ENCODE measurements around the gene ICA1. TPM values are rescaled to one million over a fixed set of nuclear protein-coding genes. Genes with fewer than 3 reads are reported as not detected.

ICA1 gene
- total RNA-seq, 1 experiment from 2014 or later: 28.8 TPM

DNA sequence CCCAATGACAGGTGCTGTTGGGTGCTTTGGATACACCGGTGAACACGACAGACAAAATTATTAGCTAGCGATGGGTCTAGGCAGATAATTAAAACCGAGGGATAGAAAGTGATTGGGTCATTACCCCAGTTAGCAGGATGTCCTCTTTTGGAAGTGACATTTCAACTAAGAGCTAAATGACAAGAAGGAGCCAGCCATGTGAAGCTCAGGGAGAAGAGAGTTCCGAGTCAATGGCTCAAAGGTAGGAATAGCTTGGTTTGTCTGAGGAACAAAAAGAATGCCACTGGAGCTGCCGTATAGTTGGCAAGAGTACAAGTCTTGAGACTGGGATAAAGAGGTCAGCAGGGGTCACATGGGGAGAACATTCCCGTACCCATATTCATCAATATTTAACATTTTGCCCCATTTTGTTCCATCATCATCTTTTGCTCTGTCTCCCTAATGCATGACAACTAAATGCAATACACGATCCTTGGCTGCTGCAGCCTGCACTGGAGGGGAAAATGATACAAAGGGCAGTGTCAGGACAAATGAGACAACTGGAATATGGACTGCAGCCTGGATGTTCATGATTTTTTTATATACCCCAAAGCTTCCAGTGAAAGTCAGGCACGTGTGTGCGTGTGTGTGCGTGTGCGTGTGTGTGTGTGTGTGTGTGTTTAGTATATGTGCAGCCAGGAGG is 115.7 kb downstream of the ICA1 start:
- Mint-ChIP-seq H3K36me3 (ENCODE audit: insufficient read depth in 1 of 3, low read depth in 3 of 3) (no peaks in the 10 kb centered on the region; a peak in 1 of 7 replicates), H3K4me1 (peaks cover 21 to 40% of the 10 kb centered on the region in 2 experiments), H3K27me3 (ENCODE audit: low read depth) (no peaks in the 10 kb centered on the region), H3K9me3 (no peaks in the 10 kb centered on the region), H3K4me3 (no peak overlapping the region), H3K27ac (no peak overlapping the region)
- Histone ChIP-seq H3K4me2 (ENCODE audit: insufficient read depth, insufficient read length, low read length) (no peak overlapping the region), H2AK5ac (ENCODE audit: insufficient read length, low read length) (no peak overlapping the region), H4K8ac (replicated peaks; ENCODE audit: insufficient read length, low read depth, low read length) (no peak overlapping the region), H3K4ac (ENCODE audit: low read depth, low read length) (no peak overlapping the region), H2BK12ac (ENCODE audit: insufficient read length, low read depth, low read length) (no peak overlapping the region), H3K79me2 (ENCODE audit: insufficient read depth, low read length) (no peaks in the 10 kb centered on the region), H3K14ac (ENCODE audit: insufficient read depth, low read length) (no peak overlapping the region), H3T11ph (ENCODE audit: low read length) (no peak overlapping the region), H3K9me3 (ENCODE audit: control insufficient read depth, low read depth, low read length) (no peaks in the 10 kb centered on the region), H3K56ac (ENCODE audit: insufficient read length, low read depth, low read length) (no peak overlapping the region), H2BK5ac (ENCODE audit: insufficient read length, low read length) (no peak overlapping the region), H4K20me1 (ENCODE audit: control insufficient read depth, insufficient read depth, insufficient read length) (no peaks in the 10 kb centered on the region), H2BK20ac (ENCODE audit: low read depth, low read length, poor library complexity, severe bottlenecking) (no peak overlapping the region), H2BK15ac (ENCODE audit: low read depth, low read length) (no peak overlapping the region), H3K18ac (ENCODE audit: insufficient read length, low read depth, low read length) (no peak overlapping the region), H3K79me1 (ENCODE audit: insufficient read depth, low read depth, low read length, poor library complexity, severe bottlenecking) (no peaks in the 10 kb centered on the region), H3K4me1 (ENCODE audit: insufficient read depth, low read length) (peaks cover 6% of the 10 kb centered on the region; the same call in 1 of the 2 replicates), H3K27me3 (ENCODE audit: insufficient read depth, low read length) (no peaks in the 10 kb centered on the region), H4K91ac (ENCODE audit: insufficient read length, low read depth, low read length) (no peak overlapping the region), H3K23ac (ENCODE audit: insufficient read length, low read depth, low read length) (no peak overlapping the region), H2AFZ (ENCODE audit: low read length) (no peak overlapping the region), H3K9ac (ENCODE audit: extremely low read depth, insufficient read length, low read length) (no peak overlapping the region), H3K23me2 (ENCODE audit: insufficient read length, low read depth, low read length, poor library complexity, severe bottlenecking) (no peaks in the 10 kb centered on the region), H2BK120ac (ENCODE audit: low read depth, low read length, poor library complexity, severe bottlenecking) (no peak overlapping the region), H3K27ac (ENCODE audit: insufficient read length, low read depth, low read length) (no peak overlapping the region), H4K5ac (ENCODE audit: insufficient read length, low read depth, low read length) (no peak overlapping the region)
- no CpG with 5 or more reads among the region's 12 CpGs for WGBS (ENCODE audit: extremely low coverage, insufficient read length, low lambda C conversion rate)
- TF ChIP-seq, protein P1, sequence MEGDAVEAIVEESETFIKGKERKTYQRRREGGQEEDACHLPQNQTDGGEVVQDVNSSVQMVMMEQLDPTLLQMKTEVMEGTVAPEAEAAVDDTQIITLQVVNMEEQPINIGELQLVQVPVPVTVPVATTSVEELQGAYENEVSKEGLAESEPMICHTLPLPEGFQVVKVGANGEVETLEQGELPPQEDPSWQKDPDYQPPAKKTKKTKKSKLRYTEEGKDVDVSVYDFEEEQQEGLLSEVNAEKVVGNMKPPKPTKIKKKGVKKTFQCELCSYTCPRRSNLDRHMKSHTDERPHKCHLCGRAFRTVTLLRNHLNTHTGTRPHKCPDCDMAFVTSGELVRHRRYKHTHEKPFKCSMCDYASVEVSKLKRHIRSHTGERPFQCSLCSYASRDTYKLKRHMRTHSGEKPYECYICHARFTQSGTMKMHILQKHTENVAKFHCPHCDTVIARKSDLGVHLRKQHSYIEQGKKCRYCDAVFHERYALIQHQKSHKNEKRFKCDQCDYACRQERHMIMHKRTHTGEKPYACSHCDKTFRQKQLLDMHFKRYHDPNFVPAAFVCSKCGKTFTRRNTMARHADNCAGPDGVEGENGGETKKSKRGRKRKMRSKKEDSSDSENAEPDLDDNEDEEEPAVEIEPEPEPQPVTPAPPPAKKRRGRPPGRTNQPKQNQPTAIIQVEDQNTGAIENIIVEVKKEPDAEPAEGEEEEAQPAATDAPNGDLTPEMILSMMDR (conservative IDR thresholded peaks at IDR 0.05): no peak
- no peak for DNase-seq

Data from H9 (cell line).